Non-pigmented ciliary epithelial cell (primary cell): ENCODE results near the gene GPR89B.
"Not testable (repeated sequence)": the region's sequence is repeated elsewhere in the genome, so short reads cannot be mapped to it uniquely, and the experiment has no call there.

ENCODE experiments used
- DNase-seq: peaks from one replicate; pipeline ENCODE4 v3.0.0-alpha.2; 2010; ENCODE audit warnings: low read depth

GPR89B gene

DNA sequence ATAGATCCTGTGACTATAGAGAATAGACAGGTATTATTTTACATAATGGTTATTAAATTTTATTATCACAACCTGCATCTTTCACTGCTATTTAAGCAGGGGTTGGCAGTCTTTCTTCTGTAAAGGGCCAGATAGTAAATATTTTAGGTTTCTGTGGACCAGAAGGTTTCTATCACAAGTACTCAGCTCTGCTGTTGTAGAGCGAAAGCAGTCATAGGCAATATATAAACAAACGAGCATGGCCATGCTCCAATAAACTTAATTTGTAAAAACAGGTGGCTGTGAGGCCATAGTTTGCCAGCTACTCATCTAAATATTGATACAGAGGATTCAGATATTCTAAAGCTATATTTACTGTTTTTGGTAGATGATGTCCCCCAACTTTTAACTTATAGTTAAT, 12.2 kb downstream of the GPR89B start:
- DNase-seq: not testable (repeated sequence)

DNA sequence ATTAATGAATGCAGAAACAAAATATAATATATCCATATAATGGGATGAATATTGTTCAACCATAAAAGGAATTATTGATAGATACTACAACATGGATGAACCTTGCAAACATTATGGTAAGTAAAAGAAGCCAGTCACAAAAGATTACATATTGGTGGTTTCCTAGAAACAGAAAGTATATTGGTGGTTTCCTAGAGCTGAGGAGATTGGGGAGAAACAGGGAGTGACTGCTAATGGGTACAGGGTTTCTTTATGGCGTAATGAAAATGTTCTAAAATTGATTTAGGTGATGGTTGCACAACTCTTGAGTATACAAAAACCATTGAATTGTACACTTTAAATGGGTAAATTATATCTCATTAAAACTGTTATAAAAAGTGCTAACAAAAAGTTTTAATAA, 14.3 kb downstream of the GPR89B start:
- not testable (repeated sequence) for DNase-seq

DNA sequence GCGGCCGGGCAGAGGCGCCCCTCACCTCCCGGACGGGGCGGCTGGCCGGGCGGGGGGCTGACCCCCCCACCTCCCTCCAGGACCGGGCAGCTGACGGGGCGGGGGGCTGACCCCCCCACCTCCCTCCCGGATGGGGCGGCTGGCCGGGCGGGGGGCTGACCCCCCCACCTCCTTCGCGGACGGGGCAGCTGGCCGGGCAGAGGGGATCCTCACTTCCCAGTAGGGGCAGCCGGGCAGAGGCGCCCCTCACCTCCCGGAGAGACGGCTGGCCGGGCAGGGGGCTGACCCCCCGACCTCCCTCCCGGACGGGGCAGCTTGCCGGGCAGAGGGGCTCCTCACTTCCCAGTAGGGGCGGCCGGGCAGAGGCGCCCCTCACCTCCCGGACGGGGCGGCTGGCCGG, 21.3 kb downstream of the GPR89B start:
- DNase-seq: not testable (repeated sequence)

DNA sequence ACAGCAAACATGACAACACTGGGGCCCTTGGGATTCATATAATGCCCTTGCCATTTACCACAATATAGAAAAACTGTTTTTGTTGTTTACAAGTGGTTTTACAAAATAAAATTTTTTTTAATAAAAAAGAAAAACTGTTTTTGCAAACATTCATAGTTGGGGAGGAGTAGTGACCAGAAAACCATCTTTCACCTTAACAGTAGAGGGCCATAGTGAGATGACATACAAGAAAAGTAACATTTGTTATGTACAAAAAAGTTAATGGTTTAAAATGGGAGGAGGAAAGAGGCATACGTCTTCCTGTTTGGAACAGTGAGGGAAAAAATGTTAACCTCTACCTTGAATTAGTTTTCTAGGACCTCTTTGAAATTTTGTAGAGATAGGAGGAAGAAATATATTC, 30.7 kb downstream of the GPR89B start:
- DNase-seq: not testable (repeated sequence)

DNA sequence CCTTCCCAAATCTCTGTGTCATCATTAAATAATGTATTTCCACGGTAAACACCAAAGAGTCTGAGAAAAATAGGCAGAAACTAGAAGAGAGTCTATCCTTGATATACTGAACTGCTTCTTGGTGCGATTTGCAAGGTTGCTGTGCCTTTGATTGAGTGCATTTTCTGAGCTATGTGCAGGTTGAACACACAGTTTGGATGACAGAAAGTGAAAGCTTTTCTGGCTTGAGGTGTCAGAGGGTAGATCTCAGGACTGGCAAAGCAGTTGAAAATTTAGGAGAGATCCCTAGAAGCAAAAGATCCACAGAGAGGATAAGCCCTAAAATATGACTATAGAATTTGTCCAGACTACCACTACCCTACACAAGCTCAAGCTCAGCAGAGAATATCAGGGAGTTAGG, 31.5 kb downstream of the GPR89B start:
- not testable (repeated sequence) for DNase-seq

DNA sequence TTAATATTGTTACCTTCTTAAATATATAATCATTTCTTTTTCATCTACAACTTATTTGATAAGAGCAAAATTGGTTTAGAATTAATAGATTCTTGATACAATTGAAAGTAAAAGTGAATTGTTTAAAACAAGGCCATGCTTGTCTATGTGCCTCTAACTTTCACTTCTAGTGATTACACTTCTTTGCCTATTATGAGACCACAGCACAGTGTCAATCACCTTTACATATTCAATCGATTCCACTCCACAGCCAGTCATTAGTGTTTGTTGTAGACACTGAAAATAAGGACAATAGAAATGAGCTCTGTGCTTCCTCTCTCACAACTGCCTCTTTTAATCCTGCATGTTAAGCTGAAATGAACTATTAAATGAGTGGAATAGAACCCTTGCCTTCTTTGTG, 36.4 kb downstream of the GPR89B start:
- not testable (repeated sequence) for DNase-seq

DNA sequence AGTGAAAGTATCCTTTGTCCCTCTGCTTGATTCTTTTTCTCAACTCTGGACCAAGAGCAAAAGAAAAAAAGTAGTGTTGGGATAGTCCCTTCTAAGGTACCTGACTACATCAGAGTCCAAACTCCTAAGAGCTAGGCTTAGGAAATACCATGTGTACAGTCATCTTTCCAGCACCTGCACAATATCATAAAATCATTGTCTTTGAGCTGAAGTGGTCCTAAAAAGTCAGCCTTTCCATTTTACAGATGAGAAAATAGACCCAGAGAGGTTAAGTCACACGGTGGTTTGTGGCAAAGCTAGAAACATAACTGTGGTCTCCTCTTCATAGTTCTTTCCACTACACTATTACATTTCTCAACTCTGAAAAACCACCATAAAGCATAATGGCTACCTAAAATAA, 38.4 kb downstream of the GPR89B start:
- not testable (repeated sequence) for DNase-seq

DNA sequence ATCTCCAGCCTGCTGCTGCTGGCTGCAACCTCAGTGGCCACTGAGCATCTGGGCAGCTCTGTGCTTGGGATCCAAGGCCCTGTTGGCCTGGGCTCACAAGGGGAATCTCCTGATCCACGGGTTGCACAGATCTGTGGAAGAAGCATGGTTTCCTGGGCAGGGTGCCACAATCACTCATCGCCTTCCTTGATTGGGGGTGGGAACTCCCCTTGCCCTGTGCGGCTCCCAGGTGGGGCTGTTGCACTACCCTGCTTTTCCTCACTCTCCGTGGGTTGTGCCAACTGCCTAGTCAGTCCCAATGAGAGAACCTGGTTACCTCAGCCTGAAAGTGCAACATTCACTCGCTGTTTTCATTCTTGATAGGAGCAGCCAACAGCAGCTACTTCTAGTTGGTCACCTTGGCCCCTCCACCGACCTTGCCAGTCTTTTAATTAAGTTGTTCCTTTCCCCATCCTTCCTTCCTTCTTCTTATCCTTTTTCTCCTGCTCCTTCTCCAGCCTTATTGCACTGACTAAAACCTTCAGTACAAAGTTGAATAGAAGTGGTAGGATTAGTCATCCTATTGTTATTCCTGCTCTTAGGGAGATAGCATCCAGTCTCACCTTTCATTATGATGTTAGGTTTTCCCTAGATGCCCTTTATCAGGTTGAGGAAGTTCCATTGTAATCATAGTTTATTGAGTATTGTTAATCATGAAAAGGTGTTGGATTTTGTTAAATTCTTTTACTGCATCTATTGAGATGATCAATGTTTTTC, 50.9 kb downstream of the GPR89B start:
- not testable (repeated sequence) for DNase-seq

DNA sequence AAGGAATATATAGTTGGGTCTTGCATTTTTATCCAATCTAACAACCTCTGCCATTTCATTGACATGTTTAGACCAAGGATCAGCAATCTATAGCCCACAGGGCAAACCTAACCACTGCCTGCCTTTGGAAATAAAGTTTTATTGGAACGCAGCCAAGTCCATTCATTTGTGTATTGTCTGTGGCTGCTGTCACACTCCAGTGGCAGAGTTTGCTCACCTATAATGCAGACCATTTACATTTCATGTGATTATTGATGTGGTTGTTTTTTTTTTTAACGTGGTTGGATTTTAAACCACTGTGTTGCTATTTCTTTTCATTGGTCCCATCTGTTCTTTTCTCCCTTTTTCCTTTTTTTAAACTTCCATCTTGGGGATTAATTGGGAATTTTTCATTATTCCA, 57.2 kb downstream of the GPR89B start:
- not testable (repeated sequence) for DNase-seq

DNA sequence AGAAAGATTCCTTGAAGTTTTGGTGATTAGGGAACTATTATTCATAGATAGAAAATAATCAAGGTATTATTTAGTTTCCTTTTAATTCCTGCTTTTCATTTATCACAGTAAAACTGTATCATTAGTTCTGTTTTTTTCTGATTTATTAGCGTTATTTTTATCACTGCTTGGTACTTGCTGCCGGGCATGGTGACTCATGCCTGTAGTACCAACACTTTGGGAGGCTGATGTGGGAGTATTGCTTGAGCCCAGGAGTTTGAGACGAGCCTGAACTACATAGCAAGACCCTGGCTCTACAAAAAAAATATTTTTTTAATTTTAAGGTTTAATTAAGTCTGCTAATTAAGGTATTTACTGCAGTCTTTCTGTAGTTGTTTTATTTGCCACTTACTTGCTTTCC, 59.7 kb downstream of the GPR89B start:
- not testable (repeated sequence) for DNase-seq

DNA sequence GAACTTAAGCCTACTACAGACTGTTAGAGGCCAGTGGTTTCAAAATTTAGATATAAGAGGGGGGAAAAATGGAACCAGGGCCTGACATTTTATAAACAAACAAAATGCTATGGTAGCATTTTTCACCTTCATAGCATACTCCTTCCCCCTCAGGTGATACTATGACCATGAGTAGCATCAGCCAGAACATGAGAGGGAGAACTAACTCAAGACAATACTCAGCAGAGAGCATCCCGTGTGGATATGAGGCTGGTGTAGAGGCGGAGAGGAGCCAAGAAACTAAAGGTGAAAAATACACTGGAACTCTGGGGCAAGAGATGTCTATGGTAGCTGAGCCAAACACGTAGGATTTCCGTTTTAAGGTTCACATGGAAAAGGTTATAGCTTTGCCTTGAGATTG, 64.7 kb downstream of the GPR89B start:
- DNase-seq: not testable (repeated sequence)

DNA sequence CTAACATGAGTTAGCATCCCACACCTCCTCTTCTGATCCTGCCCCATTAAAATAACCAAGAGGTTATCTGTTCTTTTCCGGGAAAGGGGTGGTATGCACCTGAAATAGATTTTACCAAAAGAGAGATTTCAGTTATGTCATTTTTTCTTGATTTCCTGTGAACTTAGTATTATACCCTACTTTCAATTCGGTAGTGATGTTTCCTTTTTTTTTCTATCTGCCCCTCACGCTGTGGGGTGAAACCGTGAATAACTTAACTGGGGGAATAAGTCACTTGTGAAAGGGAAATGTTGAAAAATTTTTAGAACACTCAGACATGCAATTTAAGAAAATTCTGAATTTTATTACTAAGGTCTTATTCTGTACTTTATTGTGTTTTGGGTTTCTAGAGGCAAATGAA, 65.2 kb downstream of the GPR89B start:
- DNase-seq: not testable (repeated sequence)

DNA sequence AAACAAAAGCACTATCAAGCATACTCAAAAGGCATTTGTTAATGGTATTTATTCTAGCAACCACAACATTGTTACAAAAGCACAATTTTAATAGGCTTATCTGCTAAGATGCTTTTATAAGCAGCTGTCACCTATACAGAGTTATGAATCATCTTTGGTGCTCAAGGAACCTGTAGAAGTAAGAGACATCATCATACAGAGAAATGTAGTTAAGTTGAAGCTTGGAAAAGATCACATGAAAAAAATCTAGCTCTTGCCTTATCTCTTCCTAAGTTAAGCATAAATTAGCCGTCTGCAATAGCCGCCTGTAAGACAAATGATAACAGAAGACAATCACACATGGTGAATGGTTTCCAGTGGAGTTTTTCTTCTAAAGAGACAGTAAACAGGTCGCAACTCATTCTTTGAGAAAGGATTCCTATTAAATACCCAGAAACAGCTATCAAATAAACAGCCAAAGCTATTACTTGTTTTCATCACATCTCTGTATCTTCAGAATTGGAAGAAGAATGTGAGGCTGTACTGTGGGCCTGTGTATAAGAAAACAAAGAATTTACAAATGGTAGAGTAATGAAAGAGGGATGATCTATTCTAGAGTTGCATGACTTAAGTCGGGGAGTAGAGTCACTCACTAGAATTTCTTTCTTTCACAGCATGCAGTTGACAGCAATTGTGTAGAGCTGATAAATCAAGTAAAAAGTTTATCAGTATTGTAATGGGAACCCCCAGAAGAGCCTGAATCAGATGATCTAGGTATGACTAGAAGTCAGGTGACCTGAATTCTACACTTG, 65.8 kb downstream of the GPR89B start:
- DNase-seq: not testable (repeated sequence)

DNA sequence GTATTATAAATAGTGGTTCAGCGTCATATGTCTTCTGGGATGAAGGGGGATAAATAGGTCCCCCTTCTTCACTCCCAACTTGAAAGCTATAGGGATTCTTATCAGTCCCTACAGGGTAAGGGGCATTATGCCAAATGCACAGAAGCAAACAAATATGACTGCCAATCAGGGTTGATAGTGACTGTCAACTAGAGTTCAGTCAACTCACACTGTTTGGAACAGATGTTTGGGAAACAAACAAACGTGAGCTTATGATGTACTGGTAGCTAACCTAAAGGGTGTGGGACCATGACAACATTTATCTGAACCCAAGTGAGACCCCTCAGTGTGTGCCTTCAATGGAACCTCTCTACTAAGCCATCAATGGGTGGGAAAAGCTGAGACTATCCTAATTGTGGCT, 67.9 kb downstream of the GPR89B start:
- DNase-seq: not testable (repeated sequence)

DNA sequence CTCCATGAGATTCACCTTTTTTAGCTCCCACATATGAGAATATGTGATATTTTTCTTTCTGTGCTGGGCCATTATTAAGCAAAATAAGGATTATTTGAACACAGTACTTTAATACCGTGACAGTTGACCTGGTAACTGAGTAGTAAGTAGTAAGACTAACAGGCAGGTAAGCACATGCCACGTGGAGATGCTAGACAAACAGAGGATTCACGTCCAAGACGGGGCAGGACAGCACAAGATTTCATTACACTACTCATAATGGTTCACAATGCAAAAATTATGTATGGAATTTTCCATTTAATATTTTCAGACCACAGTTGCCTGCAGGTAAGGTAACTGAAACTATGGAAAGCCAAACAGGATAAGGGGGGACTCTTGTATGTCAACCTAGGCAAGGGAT, 79.5 kb downstream of the GPR89B start:
- DNase-seq: not testable (repeated sequence)

DNA sequence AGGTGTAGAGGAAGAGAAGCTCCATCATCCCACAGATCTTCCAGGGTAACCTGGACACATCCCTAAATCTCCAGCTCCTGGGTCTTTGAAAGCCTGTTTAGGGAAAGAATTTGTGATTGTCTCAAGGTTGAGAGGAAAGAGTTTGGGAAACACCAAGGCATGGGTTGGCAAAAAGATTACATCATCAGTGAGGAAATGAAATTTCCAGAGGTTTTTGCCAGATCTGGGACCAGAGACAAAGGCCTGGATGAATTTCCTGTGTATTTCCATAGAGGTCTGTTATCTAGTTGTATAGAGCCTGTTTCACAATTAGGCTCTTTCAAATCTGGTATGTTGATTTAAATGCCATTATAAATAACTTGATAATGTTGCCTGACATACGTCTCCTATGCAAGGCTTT, 82.3 kb downstream of the GPR89B start:
- no peak for DNase-seq

DNA sequence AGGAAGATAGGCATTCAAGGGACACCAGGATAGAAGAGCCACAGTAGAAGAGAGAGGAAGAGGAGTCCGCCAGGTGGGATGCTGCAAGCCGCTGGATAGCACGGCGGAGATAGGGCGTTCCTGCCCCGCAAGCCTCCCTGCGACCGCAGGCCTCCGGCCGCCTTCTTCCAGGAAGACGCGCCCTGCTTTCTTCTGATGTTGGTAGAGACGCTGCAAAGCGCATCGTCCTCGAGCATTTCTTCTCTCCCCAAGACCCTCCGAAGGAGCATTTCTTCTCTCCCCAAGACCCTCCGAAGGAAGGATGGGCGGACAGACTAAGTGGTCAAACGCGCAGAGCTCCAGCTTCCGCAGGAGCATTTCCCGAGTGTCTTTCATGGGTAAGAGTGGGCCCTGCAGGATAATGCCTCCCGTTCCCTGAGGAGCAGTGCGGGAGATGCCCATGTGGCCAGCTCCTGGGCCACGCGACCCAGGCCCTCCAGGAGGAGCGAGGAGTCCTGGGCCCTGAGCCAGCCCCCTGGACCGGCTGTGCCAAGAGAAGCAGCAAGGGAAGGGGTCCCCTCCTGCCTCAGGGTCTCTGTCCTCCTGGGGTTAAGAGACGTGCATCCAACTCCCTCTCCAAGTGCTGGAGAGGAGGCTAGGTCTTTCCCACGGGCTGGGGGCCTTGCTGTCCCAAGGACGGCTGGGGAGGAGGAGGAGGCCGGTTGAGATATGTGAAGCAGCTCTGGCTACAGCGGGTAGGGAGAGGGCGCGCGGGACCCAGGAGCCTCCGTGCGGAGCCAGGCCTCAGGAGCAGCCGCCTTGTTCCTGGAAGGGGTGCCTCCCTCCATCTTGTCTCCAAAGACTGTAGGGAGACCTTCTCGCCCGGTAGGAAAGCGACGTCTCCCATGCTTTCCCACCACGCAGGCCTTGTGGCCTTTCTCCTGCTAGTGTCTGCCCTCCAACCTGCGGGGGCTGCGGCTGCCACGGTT, 85.2 kb downstream of the GPR89B start:
- not testable (repeated sequence) for DNase-seq

DNA sequence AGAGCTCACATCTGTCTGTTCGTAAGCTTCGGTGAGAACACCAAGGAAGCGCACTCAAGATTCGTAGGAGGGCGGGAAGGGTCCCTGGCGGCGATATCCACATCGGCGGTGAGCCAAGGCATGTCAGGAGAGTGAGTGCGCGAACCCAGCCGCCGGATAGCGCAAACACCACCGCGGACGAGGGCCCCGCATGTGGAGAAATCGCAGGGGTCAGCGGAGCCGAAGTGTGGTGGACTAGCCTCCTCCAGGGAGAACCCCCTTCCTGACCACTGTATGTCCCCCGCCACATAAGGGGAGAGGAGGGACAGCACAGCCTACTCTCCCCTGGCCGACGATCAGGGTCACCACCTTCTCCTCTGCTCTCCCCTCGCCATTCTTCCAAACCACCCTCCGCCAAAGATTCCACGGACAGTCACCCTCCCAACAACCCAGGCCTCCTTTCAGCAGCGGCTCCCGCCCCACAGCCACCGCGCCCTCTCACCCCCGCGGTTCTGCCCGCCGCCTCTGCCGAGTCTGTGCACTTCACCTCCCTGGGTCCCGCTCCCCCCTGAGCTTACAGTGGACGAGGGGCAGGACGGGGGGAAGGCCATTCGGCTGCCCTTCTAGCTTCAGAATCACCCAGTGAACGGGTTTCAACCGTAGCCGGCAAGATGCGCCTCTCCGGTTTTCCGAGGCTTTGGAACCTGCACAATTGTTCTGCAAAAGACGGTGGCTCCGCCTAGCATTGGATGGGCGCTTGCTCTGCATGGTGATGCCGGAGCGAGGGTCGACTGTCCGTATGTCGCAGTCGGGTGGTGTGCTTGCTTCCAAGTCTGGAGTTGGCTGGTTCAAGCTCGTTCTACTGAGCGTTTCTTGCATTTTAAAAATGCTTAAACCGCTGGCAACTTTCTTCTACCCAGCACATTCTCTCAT, 86.3 kb downstream of the GPR89B start:
- DNase-seq: not testable (repeated sequence)

DNA sequence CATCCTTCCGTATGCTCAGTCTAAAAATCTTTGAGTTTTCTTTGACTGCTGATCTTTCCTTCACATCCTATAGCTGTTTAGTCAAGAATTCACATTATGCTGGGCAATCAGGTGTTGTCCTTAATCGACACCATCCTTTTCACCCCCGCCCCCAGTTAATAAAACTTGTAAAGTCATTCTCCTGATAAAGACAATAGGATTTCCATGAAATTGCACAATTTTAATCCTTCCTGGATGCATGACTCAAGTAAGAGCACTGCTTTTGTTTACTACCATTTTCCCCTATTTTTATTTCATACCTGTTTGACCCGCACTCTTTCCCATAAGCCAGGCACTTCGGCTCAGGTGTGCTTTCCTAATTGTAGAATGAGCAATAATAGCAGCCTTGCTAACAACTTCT, 96.7 kb downstream of the GPR89B start:
- DNase-seq: not testable (repeated sequence)

DNA sequence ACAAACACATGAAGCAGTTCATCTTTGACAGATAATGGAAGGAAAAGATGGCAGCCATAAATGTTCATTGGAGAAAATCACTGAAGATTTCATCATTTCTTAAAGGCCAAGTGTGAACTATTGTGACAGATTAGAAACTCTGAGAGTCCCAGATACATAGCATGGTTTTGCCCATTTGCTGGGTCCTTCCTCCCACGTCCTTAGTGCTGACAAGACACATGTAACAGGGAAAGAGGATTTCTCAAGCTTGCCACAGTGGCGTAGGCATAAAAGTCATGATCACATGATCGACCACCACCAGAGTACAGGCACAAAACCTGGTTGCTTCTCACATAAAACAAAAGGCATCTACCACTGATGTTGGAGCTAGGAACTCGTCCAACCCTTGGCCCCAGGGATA, 98.8 kb downstream of the GPR89B start:
- DNase-seq: not testable (repeated sequence)

DNA sequence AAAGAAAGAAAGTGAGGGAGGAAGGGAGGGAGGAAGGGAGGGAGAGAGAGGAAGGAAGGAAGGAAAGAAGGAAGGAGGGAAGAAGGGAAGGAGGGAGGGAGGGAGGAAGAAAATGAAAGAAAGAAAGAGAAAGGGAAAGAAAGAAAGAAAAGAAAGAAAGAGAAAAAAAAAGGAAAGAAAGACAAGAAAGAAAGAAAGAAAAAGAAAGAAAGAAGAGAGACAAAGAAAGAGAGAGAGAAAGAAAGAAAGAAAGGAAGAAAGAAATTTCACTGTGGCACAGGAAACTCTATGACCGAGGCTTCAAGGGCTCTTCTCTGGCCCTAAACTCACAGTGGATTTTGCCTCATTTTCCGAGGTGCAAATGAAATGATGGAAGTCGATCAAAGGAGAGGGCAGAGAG, 104.0 kb downstream of the GPR89B start:
- not testable (repeated sequence) for DNase-seq
